Activated CD4-positive, alpha-beta T cell treated with anti-CD3 and anti-CD28 coated beads, Interleukin-2, Interleukin-6, amounts not matched to agents 100 ng/mL and 50 ng/mL, durations not matched to agents 16 hours and 8 hours (primary cell): Measurements from ENCODE around the gene DNM1.

Source experiments
- DNase-seq: peaks from one replicate; pipeline ENCODE4 v3.0.0-alpha.2; 2020

Gene DNM1

GRCh38 chr9:128203024-128203706 lies at the start of gene DNM1:
TSS of gene DNM1 (plus strand) at chr9:128203379. CDS start at chr9:128203471, 92 bp downstream.
- peak; percentile 78 for DNase-seq

- no peak for DNase-seq
Observed at GRCh38 chr9:128153947-128154695, 49.1 kb upstream of the DNM1 start.

- no peak for DNase-seq
Observed at GRCh38 chr9:128155736-128156500, 47.3 kb upstream of the DNM1 start.

GRCh38 chr9:128159522-128159783 lies 43.7 kb upstream of the DNM1 start:
- DNase-seq: peak; percentile 65

- peak; percentile 96 for DNase-seq
Observed at GRCh38 chr9:128159784-128160602, 43.2 kb upstream of the DNM1 start, which contains the start of gene BBLN. TSS of gene BBLN (plus strand) at chr9:128160265. CDS start at chr9:128160408, 143 bp downstream.

- DNase-seq: peak; percentile 52
Observed at GRCh38 chr9:128160603-128160987, 42.6 kb upstream of the DNM1 start.

- DNase-seq: no peak
Observed at GRCh38 chr9:128161215-128161902, 41.8 kb upstream of the DNM1 start.

GRCh38 chr9:128162215-128163026 lies 40.8 kb upstream of the DNM1 start:
- DNase-seq: no peak

GRCh38 chr9:128163027-128163515 lies 40.1 kb upstream of the DNM1 start:
- no peak for DNase-seq

- no peak for DNase-seq
Observed at GRCh38 chr9:128163523-128164306, 39.5 kb upstream of the DNM1 start.

GRCh38 chr9:128164307-128164885 lies 38.8 kb upstream of the DNM1 start:
- no peak for DNase-seq

- no peak for DNase-seq
Observed at GRCh38 chr9:128166169-128166568, 37.0 kb upstream of the DNM1 start.

GRCh38 chr9:128167209-128167608 lies 36.0 kb upstream of the DNM1 start:
- no peak for DNase-seq

- DNase-seq: no peak
Observed at GRCh38 chr9:128168731-128169308, 34.4 kb upstream of the DNM1 start.

GRCh38 chr9:128169492-128169891 lies 33.7 kb upstream of the DNM1 start:
- DNase-seq: no peak

- no peak for DNase-seq
Observed at GRCh38 chr9:128169925-128170324, 33.3 kb upstream of the DNM1 start.

- no peak for DNase-seq
Observed at GRCh38 chr9:128174062-128174461, 29.1 kb upstream of the DNM1 start.

- DNase-seq: no peak
Observed at GRCh38 chr9:128175102-128175563, 28.0 kb upstream of the DNM1 start.

GRCh38 chr9:128175726-128176125 lies 27.5 kb upstream of the DNM1 start:
- DNase-seq: no peak
